ENCODE data around the gene SLC30A3.

- TF ChIP-seq POLR2A (IDR thresholded peaks at IDR 0.05; ENCODE audit: low read depth, low read length) (no peak), POLR2AphosphoS5 (IDR thresholded peaks at IDR 0.05; ENCODE audit: low read depth, low read length) (no peak), TAF1 (IDR thresholded peaks at IDR 0.05; ENCODE audit: borderline replicate concordance, low read depth, low read length) (no peak)
Measured at GRCh38 chr2:27262379-27263286, at the start of gene SLC30A3.

Measured in GM12892 (cell line).